HEK293 (cell line): ENCODE results near the gene ARMH2.

Source experiments
- CTCF ChIA-PET: fragments of 350-600 bp; formaldehyde crosslinking; extraction: SDS; loops from one replicate; lab custom pipeline; 2021; ENCODE audit warnings: antibody characterized with exemption; lab: Yijun Ruan, JAX
- POLR2A ChIA-PET: fragments of 300-600 bp; formaldehyde crosslinking; extraction: SDS; loops from one replicate; lab custom pipeline; 2020; ENCODE audit warnings: antibody characterized with exemption, inconsistent platforms; lab: Yijun Ruan, JAX
- H3K27ac ChIP-seq: fragments of 200-500 bp; sonication (Bioruptor generic); 2 replicates; pipeline ENCODE4 v1.5.1; 2014; ENCODE audit warnings: low read depth, low read length, control low read depth, inconsistent platforms; ENCODE audit errors: extremely low read depth
- H3K36me3 ChIP-seq, 2 experiments: fragments of 200-500 bp in 1 of 2; sonication (Bioruptor generic) in 1 of 2; 1 replicate in 1 of 2; 2 replicates in 1 of 2; pipeline ENCODE4 v1.5.1; 2014 to 2017; ENCODE audit warnings: inconsistent platforms in 2 of 2, low read length in 2 of 2; ENCODE audit not compliant: control insufficient read depth in 2 of 2, insufficient read depth in 1 of 2
- H3K4me1 ChIP-seq: fragments of 200-500 bp; sonication (Bioruptor generic); 2 replicates; pipeline ENCODE4 v1.5.1; 2014; ENCODE audit warnings: mild to moderate bottlenecking, low read length, inconsistent platforms; ENCODE audit not compliant: control insufficient read depth, insufficient read depth
- H3K4me3 ChIP-seq: 2 replicates; pipeline ENCODE4 v1.5.1; 2011; ENCODE audit warnings: low read depth, mild to moderate bottlenecking, control low read depth, low read length, moderate library complexity
- H3K9me3 ChIP-seq: fragments of 200-500 bp; sonication (Bioruptor generic); 2 replicates; pipeline ENCODE4 v1.5.1; 2014; ENCODE audit warnings: low read depth, low read length, inconsistent platforms; ENCODE audit not compliant: control insufficient read depth, insufficient read depth
- BCL11B ChIP-seq: fragments of 450-650 bp; formaldehyde crosslinking; IDR thresholded peaks from 2 replicates; pipeline ENCODE4 v1.5.1; 2016; ENCODE audit warnings: low read depth, missing biosample characterization, missing genetic modification characterization
- CTCF ChIP-seq: fragments of 450-650 bp; formaldehyde crosslinking; IDR thresholded peaks from 2 replicates; pipeline ENCODE4 v1.5.1; 2016; ENCODE audit warnings: missing biosample characterization, missing genetic modification characterization
- KLF1 ChIP-seq: fragments of 450-650 bp; formaldehyde crosslinking; IDR thresholded peaks from 2 replicates; pipeline ENCODE4 v1.5.1; 2016; ENCODE audit warnings: missing biosample characterization, missing genetic modification characterization
- SETDB1 ChIP-seq: IDR thresholded peaks from one replicate; pipeline ENCODE4 v1.6.1; 2017; ENCODE audit warnings: mild to moderate bottlenecking, low read length, moderate library complexity, mixed read lengths; ENCODE audit not compliant: insufficient read length
- TRIM28 ChIP-seq: IDR thresholded peaks from 2 replicates; pipeline ENCODE4 v1.6.1; 2011; ENCODE audit warnings: low read length, control low read depth, borderline replicate concordance
- ZNF138 ChIP-seq: fragments of 450-650 bp; formaldehyde crosslinking; IDR thresholded peaks from 2 replicates; pipeline ENCODE4 v1.5.1; 2016; ENCODE audit warnings: missing biosample characterization, missing genetic modification characterization, borderline replicate concordance
- ZNF174 ChIP-seq: fragments of 450-650 bp; formaldehyde crosslinking; IDR thresholded peaks from 2 replicates; pipeline ENCODE4 v1.5.0; 2017; ENCODE audit warnings: missing biosample characterization, mild to moderate bottlenecking, missing genetic modification characterization
- ZNF175 ChIP-seq: fragments of 450-650 bp; formaldehyde crosslinking; IDR thresholded peaks from 2 replicates; pipeline ENCODE4 v1.5.1; 2016; ENCODE audit warnings: missing biosample characterization, missing genetic modification characterization
- ZNF202 ChIP-seq: fragments of 450-650 bp; formaldehyde crosslinking; IDR thresholded peaks from 2 replicates; pipeline ENCODE4 v1.5.1; 2016; ENCODE audit warnings: missing biosample characterization, missing genetic modification characterization, borderline replicate concordance
- ZNF211 ChIP-seq: fragments of 450-650 bp; formaldehyde crosslinking; IDR thresholded peaks from 2 replicates; pipeline ENCODE4 v1.5.1; 2016; ENCODE audit warnings: low read depth, missing biosample characterization, missing genetic modification characterization
- ZNF311 ChIP-seq: fragments of 450-650 bp; formaldehyde crosslinking; IDR thresholded peaks from 2 replicates; pipeline ENCODE4 v1.5.1; 2017; ENCODE audit warnings: missing biosample characterization, missing genetic modification characterization, borderline replicate concordance
- ZNF341 ChIP-seq: fragments of 450-650 bp; formaldehyde crosslinking; IDR thresholded peaks from 2 replicates; pipeline ENCODE4; 2016; ENCODE audit warnings: low read depth, missing biosample characterization, missing genetic modification characterization
- ZNF398 ChIP-seq: fragments of 450-650 bp; formaldehyde crosslinking; IDR thresholded peaks from 2 replicates; pipeline ENCODE4 v1.5.1; 2017; ENCODE audit warnings: missing biosample characterization, missing genetic modification characterization
- ZNF404 ChIP-seq: fragments of 450-650 bp; formaldehyde crosslinking; IDR thresholded peaks from 2 replicates; pipeline ENCODE4 v1.5.1; 2017; ENCODE audit warnings: missing biosample characterization, missing genetic modification characterization
- ZNF48 ChIP-seq: fragments of 450-650 bp; formaldehyde crosslinking; IDR thresholded peaks from 2 replicates; pipeline ENCODE4 v1.5.1; 2016; ENCODE audit warnings: missing biosample characterization, missing genetic modification characterization
- ZNF529 ChIP-seq: fragments of 450-650 bp; formaldehyde crosslinking; IDR thresholded peaks from 2 replicates; pipeline ENCODE4 v1.5.1; 2017; ENCODE audit warnings: missing genetic modification characterization, missing biosample characterization; ENCODE audit not compliant: insufficient replicate concordance
- ZNF654 ChIP-seq: fragments of 450-650 bp; formaldehyde crosslinking; IDR thresholded peaks from 2 replicates; pipeline ENCODE4 v1.5.1; 2016; ENCODE audit warnings: low read depth, missing biosample characterization, missing genetic modification characterization
- ZNF677 ChIP-seq: fragments of 450-650 bp; IDR thresholded peaks from 2 replicates; pipeline ENCODE4 v1.5.0; 2018; ENCODE audit warnings: missing biosample characterization, mild to moderate bottlenecking, missing genetic modification characterization, moderate library complexity
- ZNF76 ChIP-seq: fragments of 450-650 bp; formaldehyde crosslinking; IDR thresholded peaks from 2 replicates; pipeline ENCODE4; 2016; ENCODE audit warnings: low read depth, missing biosample characterization, missing genetic modification characterization, borderline replicate concordance
- ZNF791 ChIP-seq: fragments of 450-650 bp; formaldehyde crosslinking; IDR thresholded peaks from 2 replicates; pipeline ENCODE4 v1.5.1; 2016; ENCODE audit warnings: missing biosample characterization, missing genetic modification characterization
- ZNF792 ChIP-seq: fragments of 450-650 bp; formaldehyde crosslinking; IDR thresholded peaks from 2 replicates; pipeline ENCODE4 v1.5.1; 2016; ENCODE audit warnings: missing biosample characterization, missing genetic modification characterization
- ZNF843 ChIP-seq: fragments of 450-650 bp; formaldehyde crosslinking; IDR thresholded peaks from 2 replicates; pipeline ENCODE4 v1.5.1; 2016; ENCODE audit warnings: missing biosample characterization, missing genetic modification characterization
- TF ChIP-seq, protein P1 (sequence below): fragments of 450-650 bp; formaldehyde crosslinking; IDR thresholded peaks from 2 replicates; pipeline ENCODE4 v1.5.1; 2016; ENCODE audit warnings: missing biosample characterization, missing genetic modification characterization

Gene ARMH2

DNA sequence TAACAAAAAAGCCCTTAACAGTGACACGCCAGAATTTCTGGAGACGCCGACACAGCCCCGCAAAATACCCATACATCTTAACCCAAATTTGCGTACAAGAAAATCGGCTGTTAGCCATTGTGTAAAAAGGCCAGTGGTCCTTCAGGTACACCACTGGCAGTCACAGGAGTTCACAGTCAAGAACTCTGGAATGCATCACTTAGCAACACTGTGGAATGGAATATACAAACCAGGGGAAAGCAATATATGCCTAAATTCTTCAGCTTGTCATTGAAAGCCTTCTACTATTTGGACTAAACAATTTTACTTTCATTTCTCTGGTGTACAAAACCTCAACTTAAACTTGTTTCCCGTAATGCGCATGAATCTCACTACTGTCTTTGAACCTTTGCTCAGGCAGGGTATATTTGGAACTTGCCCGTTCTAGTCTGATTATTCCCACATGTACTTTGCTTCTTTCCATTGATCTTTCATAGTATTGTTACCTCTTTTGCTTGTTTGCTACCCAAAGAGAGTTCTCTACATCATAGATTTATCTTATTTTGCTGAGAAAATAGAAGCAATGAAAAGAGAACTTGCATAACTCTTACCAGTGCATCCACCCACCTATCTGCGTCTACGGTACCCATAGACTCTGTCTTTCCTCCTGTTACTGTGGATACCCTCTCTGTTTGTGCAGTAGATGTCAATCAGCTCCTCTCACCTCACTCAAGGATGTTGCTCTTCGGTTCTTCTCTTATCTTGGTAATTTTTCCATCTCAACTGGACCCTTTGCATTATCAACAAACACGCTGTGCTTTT lies at the start of gene ARMH2:
Gene ARMH2 (minus strand): TSS at position 178 of the 801 bp plus-strand sequence. CDS start 60 bp downstream, at position 118.
- Histone ChIP-seq H3K4me1 (no peaks in the 10 kb centered on the region), H3K27ac (no peak within 1 kb of the TSS), H3K9me3 (no peaks in the 10 kb centered on the region), H3K4me3 (no peak within 1 kb of the TSS), H3K36me3 (no peaks in the 10 kb centered on the region)
- TF ChIP-seq ZNF175 (tag by site-specific recombination) (no peak), CTCF (tag by site-specific recombination) (no peak), ZNF792 (tag by site-specific recombination) (no peak), ZNF48 (tag by site-specific recombination) (no peak), ZNF529 (tag by site-specific recombination) (no peak), ZNF654 (tag by site-specific recombination) (no peak), SETDB1 (no peak), TRIM28 (no peak), ZNF677 (no peak), ZNF138 (tag by site-specific recombination) (no peak), ZNF404 (tag by site-specific recombination) (no peak), ZNF211 (no peak), ZNF398 (tag by site-specific recombination) (no peak), ZNF76 (tag by site-specific recombination) (no peak), ZNF174 (no peak), KLF1 (tag by site-specific recombination) (no peak)
- TF ChIP-seq, protein P1, sequence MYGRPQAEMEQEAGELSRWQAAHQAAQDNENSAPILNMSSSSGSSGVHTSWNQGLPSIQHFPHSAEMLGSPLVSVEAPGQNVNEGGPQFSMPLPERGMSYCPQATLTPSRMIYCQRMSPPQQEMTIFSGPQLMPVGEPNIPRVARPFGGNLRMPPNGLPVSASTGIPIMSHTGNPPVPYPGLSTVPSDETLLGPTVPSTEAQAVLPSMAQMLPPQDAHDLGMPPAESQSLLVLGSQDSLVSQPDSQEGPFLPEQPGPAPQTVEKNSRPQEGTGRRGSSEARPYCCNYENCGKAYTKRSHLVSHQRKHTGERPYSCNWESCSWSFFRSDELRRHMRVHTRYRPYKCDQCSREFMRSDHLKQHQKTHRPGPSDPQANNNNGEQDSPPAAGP (tag by site-specific recombination) = no peak
- ChIA-PET POLR2A (no interaction called here), CTCF (interaction anchor here (0.7 kb wide), 1 partner anchor 618 kb away, joined by 5 read pairs; no protein-coding TSS in a partner anchor)

- no peaks in the 10 kb centered on the region for H3K9me3 ChIP-seq
- TF ChIP-seq ZNF843 (tag by site-specific recombination) (no peak), BCL11B (tag by site-specific recombination) (no peak), ZNF202 (tag by site-specific recombination) (no peak), ZNF341 (tag by site-specific recombination) (no peak), ZNF791 (tag by site-specific recombination) (no peak), ZNF311 (no peak)
- POLR2A ChIA-PET = no interaction called here
- H3K4me1 ChIP-seq = no peaks in the 10 kb centered on the region
- CTCF ChIA-PET = interaction anchor here (0.7 to 2.3 kb wide), 3 partner anchors 14 to 222 kb away, joined by 3 to 8 read pairs (median 4); no protein-coding TSS in a partner anchor
- H3K36me3 ChIP-seq = no peaks in the 10 kb centered on the region
- no peak overlapping the region for H3K27ac ChIP-seq
- H3K4me3 ChIP-seq = no peak overlapping the region
Observed at GRCh38 chr6:24848461-24848860, 49.7 kb upstream of the ARMH2 start.
